Measurements from ENCODE around the gene PCDHB5.

DNA sequence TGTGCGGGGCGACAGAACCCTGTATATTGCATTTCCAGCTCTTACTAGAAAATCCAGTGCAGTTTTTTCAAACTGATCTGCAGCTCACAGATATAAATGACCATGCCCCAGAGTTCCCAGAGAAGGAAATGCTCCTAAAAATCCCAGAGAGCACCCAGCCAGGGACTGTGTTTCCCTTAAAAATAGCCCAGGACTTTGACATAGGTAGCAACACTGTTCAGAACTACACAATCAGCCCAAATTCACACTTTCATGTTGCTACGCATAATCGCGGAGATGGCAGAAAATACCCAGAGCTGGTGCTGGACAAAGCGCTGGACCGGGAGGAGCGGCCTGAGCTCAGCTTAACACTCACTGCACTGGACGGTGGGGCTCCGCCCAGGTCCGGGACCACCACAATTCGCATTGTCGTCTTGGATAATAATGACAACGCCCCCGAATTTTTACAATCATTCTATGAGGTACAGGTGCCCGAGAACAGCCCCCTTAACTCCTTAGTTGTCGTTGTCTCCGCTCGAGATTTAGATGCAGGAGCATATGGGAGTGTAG, 786 bp downstream of the PCDHB5 start:
- TF ChIP-seq POLR2A (IDR thresholded peaks at IDR 0.05; ENCODE audit: low read length) (no peak), GATA1 (IDR thresholded peaks at IDR 0.05; ENCODE audit: low read depth, low read length) (no peak)

Data from erythroblast (primary cell).